Measurements from ENCODE around the gene NEK8. TPM values are rescaled to one million over a fixed set of nuclear protein-coding genes. Genes with fewer than 3 reads are reported as not detected.

Gene NEK8
- total RNA-seq, 6 donors from 2014 or later: 3.5 to 34.6 (median 13.0) TPM

DNA sequence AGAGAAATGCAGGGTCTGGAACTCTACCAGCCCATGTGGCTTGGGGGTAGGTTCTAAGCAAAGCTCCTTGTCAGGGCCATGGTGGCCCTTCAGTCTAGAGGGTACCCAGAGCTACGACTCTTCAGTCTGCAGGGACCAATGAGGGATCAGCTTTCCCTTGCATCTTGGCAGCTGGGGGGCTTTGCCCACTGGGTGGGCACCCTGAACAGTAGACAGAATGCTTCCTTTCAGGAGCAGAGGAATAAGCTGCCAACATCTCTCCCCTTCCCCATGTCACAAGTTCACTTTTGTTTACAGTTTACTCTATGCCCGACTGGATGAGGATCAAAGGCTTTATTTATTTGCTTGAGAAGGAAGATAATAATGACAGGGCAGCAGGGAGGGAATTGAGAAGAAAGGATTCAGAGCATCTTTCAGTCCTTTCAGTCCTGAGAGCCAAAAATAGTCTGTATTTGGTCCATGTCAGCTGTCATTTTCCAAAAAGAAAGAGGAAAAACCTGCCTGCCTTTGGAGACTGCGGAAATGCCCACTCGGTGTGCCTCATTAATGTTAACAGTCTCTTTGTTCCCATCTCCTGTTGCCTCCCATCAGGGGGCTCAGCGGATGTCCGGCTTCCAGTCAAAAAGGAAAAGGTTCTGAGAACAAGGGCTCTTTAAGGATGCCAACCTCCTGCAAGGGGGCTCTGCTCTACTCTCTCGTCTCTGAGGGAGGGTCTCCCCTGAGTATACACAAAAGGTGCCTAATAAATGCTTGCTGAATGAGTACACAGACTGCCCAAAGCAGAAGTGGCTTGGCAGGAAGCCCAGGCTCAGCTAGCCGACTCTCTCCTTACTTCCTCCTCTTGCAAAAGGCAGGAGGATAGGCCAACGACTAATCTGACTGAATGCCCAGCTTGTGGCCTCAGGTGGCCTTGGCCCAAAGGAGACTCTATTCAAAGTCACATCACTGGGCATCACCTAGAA is 32.3 kb downstream of the NEK8 start:
- Histone ChIP-seq H3K4me3 (no peak overlapping the region), H3K27ac (peak overlapping the region; percentile 2 to 65 (median 32)), H3K27me3 (no peaks in the 10 kb centered on the region), H3K4me1 (peaks cover 22 to 41% (median 31%) of the 10 kb centered on the region in 4 donors), H3K9me3 (no peaks in the 10 kb centered on the region), H3K36me3 (peaks cover 13 to 45% (median 20%) of the 10 kb centered on the region in 4 donors)
- TF ChIP-seq POLR2A (IDR thresholded peaks at IDR 0.05): no peak
- TF ChIP-seq EP300 (IDR thresholded peaks at IDR 0.05): no peak
- TF ChIP-seq POLR2AphosphoS5 (IDR thresholded peaks at IDR 0.05): peak in 1 of 2 donors; percentile 17
- ATAC-seq (ENCODE audit: low FRiP score in 2 of 2) (peak; percentile 27 to 51), DNase-seq (peak in 1 of 2 donors; percentile 92)
- WGBS, 2 donors: 28 to 33% methylated on average over 9 of the region's 9 CpGs

DNA sequence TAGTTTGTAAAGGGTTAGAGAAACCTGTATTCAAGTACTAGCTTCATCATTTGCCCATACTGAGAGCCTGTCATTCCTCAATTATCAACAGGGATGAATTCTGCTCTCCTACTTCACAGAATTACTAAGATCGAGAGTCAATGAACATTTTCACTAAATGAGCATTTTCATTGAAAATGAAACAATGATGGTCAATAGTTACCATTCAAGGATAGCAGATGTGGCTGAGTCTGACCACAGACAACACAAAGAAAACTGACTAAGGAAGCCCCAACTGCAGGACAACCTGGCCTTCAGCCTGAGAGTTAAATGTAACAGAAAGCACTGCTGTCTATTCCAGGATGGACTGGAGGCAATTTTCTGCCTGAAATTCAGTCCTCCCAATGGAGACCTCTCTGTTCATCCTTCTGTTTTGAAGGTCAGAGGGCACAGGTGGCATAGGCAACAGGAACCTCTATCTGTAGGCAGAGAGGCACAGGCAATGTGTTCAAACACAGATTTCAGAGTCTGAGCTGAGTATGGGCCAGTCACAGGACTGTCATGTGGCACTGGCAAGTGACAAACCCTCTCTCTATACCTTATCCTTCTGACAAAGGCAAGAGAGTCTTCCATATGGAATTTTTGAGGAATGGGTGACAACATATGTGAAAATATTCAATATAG is 34.7 kb downstream of the NEK8 start:
- ATAC-seq (ENCODE audit: low FRiP score in 2 of 2): peak in 1 of 2 donors; percentile 8
- Histone ChIP-seq H3K27ac (peak overlapping the region in 3 of 4 donors; percentile 2 to 59 (median 40)), H3K27me3 (no peaks in the 10 kb centered on the region)

DNA sequence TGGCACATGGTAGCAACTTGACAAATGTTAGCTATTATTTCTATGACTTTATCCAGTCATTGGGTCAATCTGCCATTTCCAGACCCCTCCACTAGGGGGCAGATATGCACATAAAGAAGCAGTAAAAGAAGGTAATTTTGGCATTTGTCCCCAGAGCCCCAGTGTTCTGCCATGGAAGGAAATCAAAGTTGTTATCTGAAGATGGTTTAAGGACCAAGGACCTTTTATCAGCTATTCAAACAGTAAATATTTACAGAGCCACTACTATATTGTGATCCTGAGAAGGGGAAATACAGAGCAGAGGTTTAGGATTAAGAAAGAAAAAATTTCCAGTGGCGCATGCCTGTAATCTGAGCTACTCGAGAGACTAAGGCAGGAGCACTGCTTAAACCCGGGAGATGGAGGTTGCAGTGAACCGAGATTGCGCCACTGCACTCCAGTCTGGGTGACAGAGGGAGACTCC is 35.2 kb downstream of the NEK8 start:
- peaks cover under 1 to 35% (median 13%) of the 10 kb centered on the region in 4 donors for H3K36me3 ChIP-seq
- WGBS, 2 donors: 29 to 43% methylated on average over 5 of the region's 5 CpGs

More for the DNA sequence above, 34.7 kb downstream of the NEK8 start:
- DNase-seq: no peak
- no peak overlapping the region for H3K4me3 ChIP-seq
- 79 to 83% methylated on average over 1 of the region's 1 CpG for WGBS, 2 donors
- peaks cover 6 to 41% (median 16%) of the 10 kb centered on the region in 4 donors for H3K36me3 ChIP-seq
- H3K9me3 ChIP-seq: no peaks in the 10 kb centered on the region
- H3K4me1 ChIP-seq: peaks cover 22 to 34% (median 31%) of the 10 kb centered on the region in 4 donors
- TF ChIP-seq, protein P1, sequence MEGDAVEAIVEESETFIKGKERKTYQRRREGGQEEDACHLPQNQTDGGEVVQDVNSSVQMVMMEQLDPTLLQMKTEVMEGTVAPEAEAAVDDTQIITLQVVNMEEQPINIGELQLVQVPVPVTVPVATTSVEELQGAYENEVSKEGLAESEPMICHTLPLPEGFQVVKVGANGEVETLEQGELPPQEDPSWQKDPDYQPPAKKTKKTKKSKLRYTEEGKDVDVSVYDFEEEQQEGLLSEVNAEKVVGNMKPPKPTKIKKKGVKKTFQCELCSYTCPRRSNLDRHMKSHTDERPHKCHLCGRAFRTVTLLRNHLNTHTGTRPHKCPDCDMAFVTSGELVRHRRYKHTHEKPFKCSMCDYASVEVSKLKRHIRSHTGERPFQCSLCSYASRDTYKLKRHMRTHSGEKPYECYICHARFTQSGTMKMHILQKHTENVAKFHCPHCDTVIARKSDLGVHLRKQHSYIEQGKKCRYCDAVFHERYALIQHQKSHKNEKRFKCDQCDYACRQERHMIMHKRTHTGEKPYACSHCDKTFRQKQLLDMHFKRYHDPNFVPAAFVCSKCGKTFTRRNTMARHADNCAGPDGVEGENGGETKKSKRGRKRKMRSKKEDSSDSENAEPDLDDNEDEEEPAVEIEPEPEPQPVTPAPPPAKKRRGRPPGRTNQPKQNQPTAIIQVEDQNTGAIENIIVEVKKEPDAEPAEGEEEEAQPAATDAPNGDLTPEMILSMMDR (IDR thresholded peaks at IDR 0.05): no peak
- TF ChIP-seq POLR2A (IDR thresholded peaks at IDR 0.05) (no peak), POLR2AphosphoS5 (IDR thresholded peaks at IDR 0.05) (no peak), EP300 (IDR thresholded peaks at IDR 0.05) (no peak)

DNA sequence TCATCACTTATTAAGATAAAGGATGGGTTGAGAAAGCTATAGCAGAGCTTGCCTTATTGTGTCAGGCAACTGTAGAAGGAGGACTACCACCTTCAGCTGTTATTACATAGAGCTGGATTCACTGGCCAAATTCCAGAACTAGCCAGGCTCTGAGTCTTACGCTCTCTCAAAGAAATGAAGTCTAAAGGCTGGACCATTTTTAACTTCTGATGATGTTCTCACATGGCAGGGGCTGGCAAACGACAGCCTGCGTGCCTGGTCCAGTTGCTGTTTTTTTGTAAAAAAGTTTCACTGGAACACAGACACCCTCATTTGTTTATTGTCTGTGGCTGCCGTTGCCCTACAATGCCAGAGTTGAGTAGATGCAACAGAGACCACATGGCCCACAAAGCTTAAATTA is 36.5 kb downstream of the NEK8 start:
- Histone ChIP-seq H3K36me3 (peaks cover 0 to 25% (median 4%) of the 10 kb centered on the region in 4 donors), H3K9me3 (no peaks in the 10 kb centered on the region), H3K27me3 (no peaks in the 10 kb centered on the region), H3K4me3 (no peak overlapping the region), H3K4me1 (peaks cover 22 to 31% (median 29%) of the 10 kb centered on the region in 4 donors), H3K27ac (no peak overlapping the region)
- TF ChIP-seq EP300 (IDR thresholded peaks at IDR 0.05) (no peak), POLR2A (IDR thresholded peaks at IDR 0.05) (no peak)
- no peak for ATAC-seq (ENCODE audit: low FRiP score in 2 of 2)
- 80 to 86% methylated on average over 4 of the region's 4 CpGs for WGBS, 2 donors
- DNase-seq: no peak

More for the DNA sequence above, 35.2 kb downstream of the NEK8 start:
- no peak for TF ChIP-seq EP300 (IDR thresholded peaks at IDR 0.05)
- TF ChIP-seq, protein P1 (IDR thresholded peaks at IDR 0.05): peak; percentile 74 to 91 (median 86)
- TF ChIP-seq POLR2AphosphoS5 (IDR thresholded peaks at IDR 0.05): no peak
- TF ChIP-seq POLR2A (IDR thresholded peaks at IDR 0.05): no peak
- H3K27me3 ChIP-seq: no peaks in the 10 kb centered on the region
- peak in 1 of 2 donors; percentile 78 for DNase-seq
- no peaks in the 10 kb centered on the region for H3K9me3 ChIP-seq
- no peak overlapping the region for H3K4me3 ChIP-seq
- peak overlapping the region in 2 of 4 donors; percentile 40 to 59 for H3K27ac ChIP-seq
- peak; percentile 47 to 84 for ATAC-seq (ENCODE audit: low FRiP score in 2 of 2)
- peaks cover 22 to 34% (median 31%) of the 10 kb centered on the region in 4 donors for H3K4me1 ChIP-seq

DNA sequence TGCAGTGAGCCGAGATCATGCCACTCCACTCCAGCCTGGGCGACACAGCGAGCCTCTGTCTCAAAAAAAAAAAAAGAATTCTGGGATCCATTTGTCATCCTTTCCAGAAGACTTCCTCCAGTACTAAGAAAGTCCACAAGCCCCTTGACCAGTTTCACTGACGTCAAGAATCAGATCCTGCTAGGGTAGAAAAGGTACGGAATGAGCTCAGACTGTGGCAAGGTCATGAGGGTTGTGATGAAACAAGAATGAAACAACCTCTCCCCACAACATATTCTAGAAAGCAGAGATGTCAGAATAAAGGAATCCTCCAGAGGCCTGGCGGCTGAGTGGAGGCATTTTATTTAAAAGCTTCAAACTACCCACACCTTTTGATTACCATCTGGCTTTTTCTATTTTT is 45.1 kb downstream of the NEK8 start:
- Histone ChIP-seq H3K27me3 (no peaks in the 10 kb centered on the region), H3K9me3 (no peaks in the 10 kb centered on the region), H3K27ac (no peak overlapping the region), H3K36me3 (peaks cover 0 to 4% (median 0%) of the 10 kb centered on the region in 4 donors), H3K4me3 (no peak overlapping the region), H3K4me1 (peaks cover 0 to 11% (median 7%) of the 10 kb centered on the region in 4 donors)
- no peak for DNase-seq
- no peak for TF ChIP-seq POLR2AphosphoS5 (IDR thresholded peaks at IDR 0.05)
- no peak for TF ChIP-seq EP300 (IDR thresholded peaks at IDR 0.05)
- TF ChIP-seq POLR2A (IDR thresholded peaks at IDR 0.05): no peak
- TF ChIP-seq, protein P1 (IDR thresholded peaks at IDR 0.05): no peak
- no peak for ATAC-seq (ENCODE audit: low FRiP score in 2 of 2)
- whole genome bisulfite sequencing, 2 donors: 83 to 89% methylated on average over 6 of the region's 6 CpGs

Measured in upper lobe of left lung (tissue), 6 donors.